Hematopoietic multipotent progenitor cell treated with erythropoietin and hydrocortisone succinate and interleukin-3 and kit ligand, for 4 days (in vitro differentiated cells): ENCODE measurements around the gene ATP5PD.

Source experiments
- DNase-seq: peaks from one replicate; pipeline ENCODE4 v3.0.0-alpha.2; 2015

Gene ATP5PD

DNA sequence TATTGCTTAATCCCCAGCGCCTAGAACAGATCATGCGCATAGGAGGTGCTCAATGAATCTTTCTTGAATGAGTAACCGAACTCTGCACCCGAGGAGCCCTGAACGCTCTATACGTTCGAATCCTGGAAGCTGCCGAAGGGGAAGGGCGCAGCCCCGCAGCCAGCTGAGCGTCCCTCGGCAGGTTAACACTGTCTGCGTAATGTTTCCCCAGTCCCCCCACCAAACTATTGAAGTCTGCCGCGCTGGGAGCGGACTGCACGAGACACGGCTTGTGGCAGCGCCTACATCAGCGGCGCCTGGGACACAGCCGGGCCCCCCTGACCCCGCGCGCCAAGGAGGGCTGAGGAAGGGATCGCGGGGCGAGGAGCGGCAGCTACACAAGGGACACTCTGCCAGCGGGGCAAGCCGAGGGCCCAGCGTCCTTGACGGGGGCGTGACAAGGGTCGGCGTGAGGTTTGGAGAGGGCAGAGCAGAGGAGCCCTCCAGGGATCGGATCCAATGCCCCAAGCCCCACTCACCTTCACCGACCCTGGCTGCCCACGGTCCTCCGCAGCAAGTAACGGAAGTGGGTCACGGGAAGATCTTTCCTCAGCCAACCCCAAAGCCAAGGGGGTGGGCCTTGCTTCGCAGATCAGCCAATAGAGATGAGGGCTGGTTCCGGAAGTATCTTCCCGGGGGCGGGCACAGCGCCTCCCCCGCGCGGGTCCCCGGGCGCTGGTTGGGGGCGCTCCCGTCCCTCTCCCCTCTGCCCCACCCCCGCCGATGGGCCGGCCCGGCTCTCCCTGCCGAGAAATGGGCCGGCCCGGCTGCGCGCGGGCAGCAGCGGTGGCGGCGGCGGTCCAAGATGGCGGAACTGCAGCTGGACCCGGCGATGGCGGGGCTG is at the start of gene ATP5PD, which contains the start of gene KCTD2:
Gene ATP5PD (minus strand): TSS at position 563 of the 883 bp plus-strand sequence. CDS start 4,319 bp downstream, outside the sequence.
Gene KCTD2 (plus strand): TSS at position 819 of the 883 bp plus-strand sequence. CDS start 26 bp downstream, at position 845.
- peak; percentile 99 for DNase-seq

GRCh38 chr17:75096082-75096625 is 49.4 kb upstream of the ATP5PD start:
- peak; percentile 97 for DNase-seq

GRCh38 chr17:75094871-75095399 is 48.2 kb upstream of the ATP5PD start:
- DNase-seq: no peak

DNA sequence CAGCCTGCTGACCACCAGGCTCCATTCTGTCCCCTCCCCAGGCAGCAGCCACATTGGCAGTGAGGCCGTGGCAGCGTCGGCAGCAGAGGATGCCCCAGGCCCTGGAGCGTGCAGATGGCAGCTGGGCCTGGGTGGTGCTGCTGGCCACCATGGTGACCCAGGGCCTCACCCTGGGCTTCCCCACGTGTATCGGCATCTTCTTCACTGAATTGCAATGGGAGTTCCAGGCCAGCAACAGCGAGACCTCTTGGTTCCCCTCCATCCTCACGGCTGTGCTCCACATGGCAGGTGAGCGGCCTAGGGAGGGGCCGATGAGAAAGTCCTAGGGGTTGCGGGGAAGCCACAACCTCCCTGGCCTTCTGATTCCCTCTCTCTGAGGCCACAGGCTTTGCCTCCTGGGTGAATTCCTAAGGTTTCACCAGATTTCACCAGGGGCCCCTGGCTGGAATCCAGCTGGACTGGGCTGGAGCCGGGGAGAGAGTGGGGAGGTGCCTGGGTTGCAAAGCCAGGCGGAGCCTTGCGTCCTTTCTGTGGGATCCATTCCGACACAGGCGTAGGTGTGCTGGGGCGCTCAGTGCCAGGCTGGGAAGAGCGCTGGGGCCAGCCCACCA is 46.9 kb upstream of the ATP5PD start:
- DNase-seq: no peak

GRCh38 chr17:75091855-75092327 is 45.1 kb upstream of the ATP5PD start:
- DNase-seq: peak; percentile 49

- DNase-seq: no peak
Observed at GRCh38 chr17:75090871-75091854, 44.4 kb upstream of the ATP5PD start.

DNA sequence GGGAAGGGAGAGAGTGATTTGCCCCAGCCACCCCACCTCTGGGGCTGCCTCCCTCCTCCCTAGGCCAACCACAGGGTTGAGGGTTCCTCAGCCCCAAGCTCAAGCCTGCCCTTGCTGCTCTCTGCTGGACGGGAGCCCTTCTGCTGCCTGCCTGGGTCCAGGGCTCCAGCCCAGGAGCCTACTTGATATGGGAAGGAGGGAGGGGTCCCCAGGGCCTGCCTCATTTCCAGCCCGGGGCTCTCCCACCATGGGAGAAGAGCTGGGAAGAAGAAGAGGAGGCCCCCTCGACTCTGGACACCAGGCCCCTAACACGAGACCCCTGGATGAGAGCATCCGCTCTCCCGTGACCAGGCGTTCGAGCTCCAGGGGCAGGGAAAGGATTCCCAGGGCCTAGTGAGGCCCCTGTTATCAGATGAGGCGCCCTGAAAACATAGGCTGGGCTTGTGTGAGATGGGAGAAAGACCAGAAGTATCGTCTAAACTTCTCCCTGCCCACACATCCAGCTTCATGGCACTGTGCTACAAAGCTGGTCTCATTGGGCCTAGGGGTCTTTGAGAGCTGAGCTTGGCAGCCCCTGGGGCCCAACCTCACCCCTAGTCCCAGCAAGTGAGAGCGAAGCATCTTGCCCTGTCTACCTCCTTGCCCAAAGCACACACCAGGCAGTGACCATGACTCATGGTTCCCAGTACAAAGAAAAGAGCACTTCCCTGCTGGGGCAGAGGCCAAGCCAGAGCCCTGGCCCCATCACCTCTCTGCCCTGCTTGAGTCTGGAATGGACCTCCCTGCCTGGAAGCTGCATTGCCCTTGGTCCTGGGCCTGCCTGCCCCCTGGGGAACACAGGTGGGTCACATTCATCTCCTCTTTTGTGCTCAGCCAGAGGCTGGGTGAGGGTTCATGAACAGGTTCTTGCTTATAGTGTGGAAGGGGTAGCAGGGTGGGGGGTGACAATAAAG is 42.0 kb upstream of the ATP5PD start:
- DNase-seq: peak; percentile 49

- peak; percentile 91 for DNase-seq
Observed at GRCh38 chr17:75087558-75088453, 41.0 kb upstream of the ATP5PD start, which contains the start of gene SLC16A5. Gene SLC16A5, plus strand, starts transcription at chr17:75087954. Its CDS starts 5,683 bp downstream, at chr17:75093637.

DNA sequence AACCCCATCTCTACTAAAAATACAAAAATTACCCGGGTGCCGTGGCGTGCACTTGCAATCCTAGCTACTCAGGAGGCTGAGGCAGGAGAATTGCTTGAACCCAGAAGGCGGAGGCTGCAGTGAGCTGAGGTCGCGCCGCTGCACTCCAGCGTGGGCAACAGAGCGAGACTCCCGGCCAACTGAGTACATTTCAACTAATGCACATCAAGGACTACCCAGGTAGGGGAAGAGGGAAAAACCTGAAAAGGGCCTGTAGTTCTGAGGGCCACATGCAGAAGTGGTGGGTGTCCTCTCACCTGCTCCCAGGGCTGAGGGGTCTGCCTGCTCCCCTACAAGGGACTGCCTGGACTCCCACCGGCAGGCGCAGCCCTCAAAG is 40.4 kb upstream of the ATP5PD start:
- no peak for DNase-seq

DNA sequence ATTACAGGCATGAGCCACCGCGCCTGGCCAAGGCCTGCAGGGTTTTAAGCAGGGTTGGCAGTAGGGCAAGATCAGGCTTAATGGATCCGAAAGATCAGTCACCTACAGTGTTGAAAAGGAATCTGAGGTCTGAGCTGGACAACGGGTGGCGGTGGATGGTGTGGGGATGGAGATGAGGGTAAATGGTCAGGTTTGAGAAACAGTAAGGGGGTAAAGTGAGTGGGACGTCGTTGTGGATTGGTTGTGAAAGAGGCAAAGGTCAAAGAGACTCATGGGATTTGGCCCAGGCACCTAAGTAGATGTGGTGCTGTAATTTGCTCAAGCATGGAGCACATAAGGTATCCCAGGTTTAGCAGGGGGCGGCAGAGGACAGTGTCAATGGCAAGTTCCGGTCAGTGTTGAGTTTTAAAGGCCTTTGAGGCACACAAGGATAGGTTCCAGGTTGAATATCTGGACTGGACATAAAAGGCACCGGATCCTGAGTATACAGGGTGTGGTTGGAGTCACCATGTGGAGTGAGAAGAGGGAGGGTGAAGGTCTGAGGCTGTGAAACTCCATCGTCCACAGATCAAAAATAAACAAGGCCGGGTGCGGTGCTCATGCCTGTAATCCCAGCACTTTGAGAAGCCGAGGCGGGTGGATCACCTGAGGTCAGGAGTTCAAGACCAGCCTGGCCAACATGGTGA is 39.9 kb upstream of the ATP5PD start:
- no peak for DNase-seq

DNA sequence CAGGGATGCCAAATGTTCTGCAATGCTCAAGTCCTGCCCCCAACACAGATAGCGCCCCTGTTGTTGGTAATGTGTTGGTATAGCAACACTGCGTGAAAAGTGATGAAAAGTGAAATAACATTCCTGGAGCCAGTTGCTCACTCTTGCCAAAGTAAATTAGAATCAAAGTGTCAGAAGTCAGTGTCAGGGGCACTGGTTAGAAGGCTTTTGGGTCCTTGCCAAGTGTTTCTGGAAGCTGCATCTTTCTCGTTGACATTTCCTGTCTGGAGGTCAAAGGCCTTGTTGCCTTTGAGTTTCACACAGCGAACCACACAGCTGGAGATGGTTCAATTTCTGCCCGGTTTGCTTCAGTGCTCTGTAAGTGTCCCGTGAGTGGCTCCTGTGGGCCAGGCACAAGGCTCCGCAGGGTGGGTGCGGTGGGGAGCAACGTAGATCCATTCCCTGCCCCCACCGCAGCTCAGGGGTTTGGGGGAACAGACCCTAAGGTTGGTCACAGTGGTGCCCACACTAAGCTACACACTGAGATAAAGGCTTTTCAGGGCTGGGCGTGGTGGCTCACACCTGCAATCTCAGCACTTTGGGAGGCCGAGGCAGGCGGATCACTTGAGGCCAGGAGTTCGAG is 37.4 kb upstream of the ATP5PD start:
- DNase-seq: no peak

- DNase-seq: no peak
Observed at GRCh38 chr17:75082683-75083082, 35.9 kb upstream of the ATP5PD start.

- no peak for DNase-seq
Observed at GRCh38 chr17:75081611-75082540, 35.1 kb upstream of the ATP5PD start.

DNA sequence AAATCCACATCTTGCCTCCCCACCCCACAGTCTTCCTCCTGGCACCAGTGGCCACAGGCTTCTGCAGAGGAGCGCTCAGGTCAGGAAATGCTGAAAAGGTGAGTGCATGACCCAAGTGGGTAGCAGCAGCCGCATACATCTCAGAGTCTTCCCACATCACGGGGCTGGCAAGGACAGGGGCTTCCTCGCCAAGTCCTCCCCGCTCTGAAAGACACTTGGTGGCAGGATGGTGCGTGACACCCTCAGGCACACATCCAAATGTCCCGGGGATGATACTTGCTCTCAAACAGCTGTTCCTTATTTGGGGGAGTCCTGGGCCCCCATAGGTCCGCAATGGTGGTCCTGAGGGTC is 32.2 kb upstream of the ATP5PD start:
- DNase-seq: no peak

GRCh38 chr17:75078284-75079022 is 31.7 kb upstream of the ATP5PD start:
- DNase-seq: no peak

DNA sequence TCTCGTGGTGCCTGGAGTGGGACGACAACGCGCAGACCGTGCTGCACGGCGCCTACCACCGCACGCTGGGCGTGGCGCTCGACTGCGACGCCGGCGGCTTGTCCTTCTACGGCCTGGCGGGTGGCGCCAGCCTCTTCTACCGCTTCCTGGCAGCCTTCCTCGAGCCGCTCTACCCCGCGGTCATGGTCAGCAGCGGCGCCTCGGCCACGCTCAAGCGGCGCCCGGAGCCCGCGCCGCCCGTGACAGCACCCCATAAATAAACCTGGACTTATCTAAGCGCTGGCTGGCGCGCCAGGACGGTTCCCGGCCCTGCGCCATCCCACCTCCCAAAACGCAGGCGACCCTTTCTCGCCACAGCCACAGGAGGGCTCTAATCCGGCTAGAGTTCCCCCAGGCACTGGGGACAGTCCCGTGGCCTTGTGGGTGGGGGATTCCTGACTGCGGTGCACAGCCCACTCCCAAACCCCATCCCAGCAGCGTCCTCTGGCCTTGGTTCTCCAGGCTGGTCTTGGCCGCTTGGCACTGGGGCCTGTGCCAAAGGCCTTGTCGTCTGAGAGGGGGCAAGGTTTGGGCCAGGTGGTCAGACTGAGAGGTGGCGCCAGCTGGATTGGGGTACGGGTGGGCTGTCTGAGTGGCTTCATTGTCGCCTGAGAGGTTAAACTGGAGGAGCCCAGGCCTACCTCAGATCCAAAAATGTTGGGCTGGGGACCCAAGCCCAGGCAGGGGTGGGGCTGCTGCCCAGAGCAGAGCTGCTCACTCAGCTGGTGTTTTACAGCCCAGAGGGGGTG is 30.9 kb upstream of the ATP5PD start:
- DNase-seq: peak; percentile 86
